ENCODE measurements around the gene TSPAN4. TPM values are rescaled to one million over a fixed set of nuclear protein-coding genes. Genes with fewer than 3 reads are reported as not detected.

The TSPAN4 gene
- total RNA-seq, 1 experiment from 2014 or later, result 43.6 TPM

- no peaks in the 10 kb centered on the region for H3K36me3 ChIP-seq (ENCODE audit: low read depth)
- H3K79me2 ChIP-seq (ENCODE audit: low read depth), result no peaks in the 10 kb centered on the region
- H4K20me1 ChIP-seq (ENCODE audit: insufficient read depth), result no peaks in the 10 kb centered on the region
- ChIA-PET POLR2A (ENCODE audit: unreplicated experiment) (no interaction called here), CTCF (no interaction called here)
- TF ChIP-seq EZH2 (IDR thresholded peaks at IDR 0.05; ENCODE audit: low read depth), result no peak
- intact Hi-C loops (cut with micrococcal nuclease; ENCODE audit: unreplicated experiment), result no loop called here
- H3K9me3 ChIP-seq (ENCODE audit: insufficient read depth, low read depth), result no peaks in the 10 kb centered on the region
- BruUV-seq (replicated peaks), result no TSS peak
- H3K4me1 ChIP-seq (replicated peaks; ENCODE audit: insufficient read depth), result peaks cover 16% of the 10 kb centered on the region
- no peaks in the 10 kb centered on the region for H3K9me2 ChIP-seq (ENCODE audit: insufficient read depth)
- H3K27ac ChIP-seq, result no peak overlapping the region
- no peak for DNase-seq
- H3F3A ChIP-seq (ENCODE audit: insufficient read depth, low read depth), result peaks cover 6% of the 10 kb centered on the region; the same call in 1 of the 2 replicates
- H2AFZ ChIP-seq, result no peak overlapping the region
- H3K4me2 ChIP-seq, result no peak overlapping the region
- no peaks in the 10 kb centered on the region for H3K27me3 ChIP-seq (ENCODE audit: insufficient read depth, low read depth)
- H3K4me3 ChIP-seq, result no peak overlapping the region
Measured at GRCh38 chr11:847876-848275, 5.2 kb downstream of the TSPAN4 start.

GRCh38 chr11:848380-848931 lies 5.8 kb downstream of the TSPAN4 start:
- Histone ChIP-seq H3K27me3 (ENCODE audit: insufficient read depth, low read depth) (no peaks in the 10 kb centered on the region), H3K4me2 (no peak overlapping the region), H3K4me3 (no peak overlapping the region), H3K27ac (no peak overlapping the region), H4K20me1 (ENCODE audit: insufficient read depth) (no peaks in the 10 kb centered on the region), H3F3A (ENCODE audit: insufficient read depth, low read depth) (peaks cover 6% of the 10 kb centered on the region; the same call in 1 of the 2 replicates), H3K4me1 (replicated peaks; ENCODE audit: insufficient read depth) (peaks cover 16% of the 10 kb centered on the region), H3K9me3 (ENCODE audit: insufficient read depth, low read depth) (no peaks in the 10 kb centered on the region), H2AFZ (no peak overlapping the region), H3K9me2 (ENCODE audit: insufficient read depth) (no peaks in the 10 kb centered on the region), H3K79me2 (ENCODE audit: low read depth) (no peaks in the 10 kb centered on the region), H3K36me3 (ENCODE audit: low read depth) (no peaks in the 10 kb centered on the region)
- BruUV-seq (replicated peaks), result no TSS peak
- TF ChIP-seq EZH2 (IDR thresholded peaks at IDR 0.05; ENCODE audit: low read depth) (no peak), CTCF (conservative IDR thresholded peaks at IDR 0.05) (peak; percentile 84)
- intact Hi-C loops (cut with micrococcal nuclease; ENCODE audit: unreplicated experiment), result no loop called here
- no peak for DNase-seq
- CTCF ChIA-PET, result no interaction called here
- POLR2A ChIA-PET (ENCODE audit: unreplicated experiment), result no interaction called here

GRCh38 chr11:849104-849824 lies 6.6 kb downstream of the TSPAN4 start:
- H3K4me2 ChIP-seq, result no peak overlapping the region
- DNase-seq, result no peak
- POLR2A ChIA-PET (ENCODE audit: unreplicated experiment), result no interaction called here
- no peaks in the 10 kb centered on the region for H3K27me3 ChIP-seq (ENCODE audit: insufficient read depth, low read depth)
- no peak overlapping the region for H3K27ac ChIP-seq
- intact Hi-C loops (cut with micrococcal nuclease; ENCODE audit: unreplicated experiment), result no loop called here
- no peaks in the 10 kb centered on the region for H4K20me1 ChIP-seq (ENCODE audit: insufficient read depth)
- H3K4me1 ChIP-seq (replicated peaks; ENCODE audit: insufficient read depth), result peaks cover 9% of the 10 kb centered on the region; the same call in 1 of the 2 replicates
- no peaks in the 10 kb centered on the region for H3K36me3 ChIP-seq (ENCODE audit: low read depth)
- no peaks in the 10 kb centered on the region for H3K79me2 ChIP-seq (ENCODE audit: low read depth)
- TF ChIP-seq CTCF (conservative IDR thresholded peaks at IDR 0.05) (no peak), EZH2 (IDR thresholded peaks at IDR 0.05; ENCODE audit: low read depth) (no peak)
- H3K4me3 ChIP-seq, result no peak overlapping the region
- H3K9me3 ChIP-seq (ENCODE audit: insufficient read depth, low read depth), result no peaks in the 10 kb centered on the region
- no peaks in the 10 kb centered on the region for H3K9me2 ChIP-seq (ENCODE audit: insufficient read depth)
- CTCF ChIA-PET, result no interaction called here
- no peak overlapping the region for H2AFZ ChIP-seq
- H3F3A ChIP-seq (ENCODE audit: insufficient read depth, low read depth), result peaks cover 6% of the 10 kb centered on the region; the same call in 1 of the 2 replicates
- no TSS peak for BruUV-seq (replicated peaks)

Measured in PC-9 (cell line).